Heart left ventricle (tissue), 13 donors: ENCODE data around the gene MAML2.

Source experiments
- POLR2A ChIP-seq, 2 donors: fragments of 450-650 bp; IDR thresholded peaks; one replicate each; pipeline ENCODE4 v1.6.1; 2017; ENCODE audit warnings: antibody characterized with exemption in 2 of 2, mild to moderate bottlenecking in 2 of 2, moderate library complexity in 2 of 2
- TF ChIP-seq, protein P1 (sequence below), 12 donors: fragments of 200-600 bp; sonication (generic) in 4 of 12; IDR thresholded peaks; one replicate each; pipeline versions ENCODE4 v1.5.0 to v1.8.0; 2018 to 2022; ENCODE audit warnings: antibody characterized with exemption in 12 of 12, mild to moderate bottlenecking in 5 of 12
- donor health status: ischemic (EF 13 %, LVEDD 7.1; RV severe dilation, severe dysfunction).
- donor health status: DM: no; HTN: yes; CAD: no.
- donor health status: DM: no; HTN: no; CAD: no.
- donor health status: ischemic (EF 25% LVEDD 6.9; RV normal size, moderate dysfunction).
- donor health status: ischemic (EF 25% LVEDD 5.7; RV mildly dilated, moderate dysfunction).
- donor health status: ischemic (EF 35%, LVEDD 5.7; RV mildly dilated, moderate dysfunction).
- donor health status: nonischemic (EF 11% LVEDD 7.7; RV severe dilation, severe dysfunction).
- donor health status: DM: yes; HTN: yes; CAD: no.
- donor health status: PGD.
- donor health status: ischemic (EF 29% LVEDD 5.4; RV normal size, mild dysfunction).
- donor health status: nonischemic (EF 23%, LVEDD 6.1; RV moderate dilation, normal function).

DNA sequence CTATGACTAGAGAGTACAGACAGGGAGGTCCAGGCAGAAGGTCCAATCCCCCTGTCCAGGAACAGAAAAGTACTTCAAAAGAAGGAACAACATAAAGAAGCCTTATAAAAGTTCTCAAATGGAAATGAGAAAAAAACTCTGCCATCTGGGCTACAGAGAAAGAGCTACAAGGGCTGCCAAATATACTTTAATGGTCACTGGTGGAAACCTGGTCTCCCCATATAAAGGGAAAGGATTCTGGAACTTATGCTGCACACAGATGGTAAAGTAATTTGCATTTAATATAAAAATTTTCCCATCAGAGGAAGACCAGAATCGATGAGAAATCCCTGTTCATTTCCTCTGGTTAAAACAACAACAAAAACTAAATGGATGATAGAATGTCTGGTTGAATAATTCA lies 299.7 kb downstream of the MAML2 start:
- TF ChIP-seq, protein P1, sequence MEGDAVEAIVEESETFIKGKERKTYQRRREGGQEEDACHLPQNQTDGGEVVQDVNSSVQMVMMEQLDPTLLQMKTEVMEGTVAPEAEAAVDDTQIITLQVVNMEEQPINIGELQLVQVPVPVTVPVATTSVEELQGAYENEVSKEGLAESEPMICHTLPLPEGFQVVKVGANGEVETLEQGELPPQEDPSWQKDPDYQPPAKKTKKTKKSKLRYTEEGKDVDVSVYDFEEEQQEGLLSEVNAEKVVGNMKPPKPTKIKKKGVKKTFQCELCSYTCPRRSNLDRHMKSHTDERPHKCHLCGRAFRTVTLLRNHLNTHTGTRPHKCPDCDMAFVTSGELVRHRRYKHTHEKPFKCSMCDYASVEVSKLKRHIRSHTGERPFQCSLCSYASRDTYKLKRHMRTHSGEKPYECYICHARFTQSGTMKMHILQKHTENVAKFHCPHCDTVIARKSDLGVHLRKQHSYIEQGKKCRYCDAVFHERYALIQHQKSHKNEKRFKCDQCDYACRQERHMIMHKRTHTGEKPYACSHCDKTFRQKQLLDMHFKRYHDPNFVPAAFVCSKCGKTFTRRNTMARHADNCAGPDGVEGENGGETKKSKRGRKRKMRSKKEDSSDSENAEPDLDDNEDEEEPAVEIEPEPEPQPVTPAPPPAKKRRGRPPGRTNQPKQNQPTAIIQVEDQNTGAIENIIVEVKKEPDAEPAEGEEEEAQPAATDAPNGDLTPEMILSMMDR (IDR thresholded peaks at IDR 0.05), result no peak
- TF ChIP-seq POLR2A (IDR thresholded peaks at IDR 0.05), result no peak
